DMS 273 (cell line): ENCODE measurements around the gene JAM3.

ENCODE experiments used
- DNase-seq: peaks from one replicate; lab custom pipeline; 2025; ENCODE audit not compliant: unreplicated experiment; lab: John Stamatoyannopoulos, UW

The JAM3 gene

DNA sequence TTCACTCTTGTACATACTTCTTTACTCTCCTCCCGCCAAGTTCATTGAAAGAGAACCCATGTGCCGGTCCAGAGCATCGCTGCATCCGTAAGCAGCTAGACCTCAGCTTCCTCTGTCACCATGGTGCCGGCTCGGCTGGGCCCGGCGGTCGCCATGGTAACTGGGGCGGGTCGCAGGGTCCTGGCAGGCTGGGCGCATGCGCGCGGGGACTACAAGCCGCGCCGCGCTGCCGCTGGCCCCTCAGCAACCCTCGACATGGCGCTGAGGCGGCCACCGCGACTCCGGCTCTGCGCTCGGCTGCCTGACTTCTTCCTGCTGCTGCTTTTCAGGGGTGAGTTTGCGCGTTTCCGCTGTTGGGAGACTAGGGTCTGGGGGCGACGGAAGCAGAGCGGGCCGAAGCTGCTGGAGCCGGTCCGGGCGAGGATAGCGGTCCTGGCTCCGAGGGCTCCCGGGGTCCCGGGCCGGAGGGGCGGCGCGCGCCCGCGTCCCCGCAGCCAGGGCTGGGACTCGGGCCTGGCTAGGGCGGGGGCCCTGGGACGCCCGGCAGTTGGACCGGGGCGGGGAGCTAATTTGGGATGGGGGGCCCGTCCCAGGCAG lies at the start of gene JAM3:
JAM3 (plus strand) TSS at position 244 of the 597 bp plus-strand sequence; CDS start at position 256, 12 bp downstream.
- DNase-seq: peak; percentile 96

DNA sequence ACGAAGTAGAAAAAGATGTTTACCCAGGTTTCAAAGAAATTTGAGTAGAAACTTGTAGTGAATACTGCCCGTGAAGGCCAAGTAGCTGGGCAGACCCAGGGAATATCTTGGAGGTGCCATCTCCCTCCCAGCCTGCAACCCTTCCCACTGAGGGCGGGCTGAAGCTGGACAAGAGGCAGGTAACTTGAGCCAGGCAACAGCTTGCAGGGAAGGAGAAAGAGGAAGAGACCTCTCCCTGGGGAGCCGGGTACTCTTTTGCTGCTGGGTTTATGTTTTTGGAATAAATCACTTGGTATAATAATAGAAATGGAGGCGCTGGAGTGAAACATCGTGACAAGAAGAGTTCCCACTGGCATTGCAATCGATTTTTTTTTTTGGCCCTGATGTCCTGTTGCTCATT lies 49.4 kb upstream of the JAM3 start:
- peak; percentile 84 for DNase-seq

DNA sequence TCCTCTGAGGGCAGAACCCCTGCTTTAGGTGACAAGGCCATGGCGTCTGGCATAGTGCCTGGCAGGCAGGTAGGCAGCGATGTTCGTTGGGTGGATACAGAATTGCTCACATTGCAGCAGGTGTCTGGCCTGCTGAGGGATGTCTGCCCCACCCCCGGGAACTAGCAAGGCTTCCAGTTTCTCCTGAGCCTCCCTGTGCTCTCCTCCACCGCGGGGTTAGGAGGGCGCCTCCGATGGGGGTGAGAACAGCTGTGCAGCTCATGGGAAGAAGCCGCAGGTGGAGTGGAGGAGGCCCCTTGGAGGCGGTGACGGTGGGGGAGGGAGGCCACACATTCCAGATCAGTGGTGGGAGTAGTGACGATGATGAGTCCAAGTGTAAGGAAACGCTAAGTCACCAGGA lies 48.3 kb upstream of the JAM3 start:
- no peak for DNase-seq

DNA sequence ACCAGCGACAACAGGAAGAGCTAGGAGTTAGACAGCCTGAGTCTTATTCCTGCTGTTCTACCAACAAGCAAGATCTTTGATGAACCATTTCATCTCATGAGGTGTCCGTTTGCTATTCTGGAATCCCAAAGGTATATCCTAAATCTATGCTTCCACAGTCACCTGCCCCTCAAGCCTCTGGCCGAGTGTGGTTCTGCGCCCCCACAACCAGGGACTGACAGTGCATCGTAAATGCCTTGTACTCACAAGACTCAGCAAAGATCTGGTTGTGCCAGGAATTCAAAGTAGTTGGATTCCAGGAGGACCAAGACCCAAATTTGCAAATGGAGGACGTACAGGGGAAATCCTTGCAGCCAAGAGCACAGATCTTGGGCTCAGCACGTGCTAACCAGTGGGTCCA lies 47.5 kb upstream of the JAM3 start:
- no peak for DNase-seq

DNA sequence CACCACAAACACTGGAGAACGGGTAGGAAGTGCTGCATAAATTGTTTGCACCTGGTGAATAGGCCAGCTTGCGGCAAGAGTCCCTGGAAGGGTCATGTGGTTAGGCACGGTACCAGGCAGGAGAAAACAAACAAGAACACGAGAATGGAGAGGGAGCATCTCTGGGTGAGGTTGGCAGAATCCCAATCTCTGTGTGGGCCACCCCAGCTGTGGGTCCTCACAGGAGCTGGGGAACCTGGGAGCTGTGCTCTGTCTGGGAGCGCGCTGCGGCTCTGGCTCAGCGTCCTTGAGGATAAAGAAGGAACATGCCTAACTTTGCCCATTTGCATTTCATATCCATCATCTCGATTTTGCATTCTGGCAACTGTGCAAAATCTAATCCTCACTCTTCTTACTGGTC lies 46.1 kb upstream of the JAM3 start:
- DNase-seq: no peak

DNA sequence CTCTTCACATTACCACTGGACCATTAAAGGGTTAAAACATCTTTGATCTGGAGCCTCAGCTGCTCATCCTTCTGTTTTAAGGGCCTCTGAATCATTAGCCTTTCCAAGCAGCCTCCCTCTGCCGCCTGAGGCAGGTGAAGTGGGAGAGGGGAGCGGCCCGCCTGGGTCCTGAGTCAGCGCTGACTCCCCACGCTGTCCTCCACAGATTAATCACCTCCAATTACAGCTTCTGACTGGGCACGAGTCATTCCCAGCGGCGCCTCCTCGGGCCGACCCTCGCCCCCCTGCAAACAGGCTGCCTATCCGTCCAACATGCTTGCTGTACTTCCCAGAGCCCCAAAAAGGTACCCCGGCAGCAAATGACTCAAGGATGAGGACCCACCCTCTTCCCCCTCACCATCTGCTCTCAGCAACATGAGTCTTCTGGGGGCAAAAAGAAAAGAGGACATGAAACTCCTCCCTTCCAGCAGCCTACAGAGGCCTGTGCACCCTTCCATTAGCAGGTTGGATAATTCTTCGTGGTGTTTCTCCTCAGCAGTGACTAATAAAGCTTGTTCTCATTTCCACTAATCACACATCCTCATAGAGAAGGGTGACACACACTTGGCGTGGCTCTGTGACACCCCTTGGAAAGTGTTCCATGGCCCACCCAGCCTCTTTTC lies 44.3 kb upstream of the JAM3 start:
- DNase-seq: peak; percentile 32

DNA sequence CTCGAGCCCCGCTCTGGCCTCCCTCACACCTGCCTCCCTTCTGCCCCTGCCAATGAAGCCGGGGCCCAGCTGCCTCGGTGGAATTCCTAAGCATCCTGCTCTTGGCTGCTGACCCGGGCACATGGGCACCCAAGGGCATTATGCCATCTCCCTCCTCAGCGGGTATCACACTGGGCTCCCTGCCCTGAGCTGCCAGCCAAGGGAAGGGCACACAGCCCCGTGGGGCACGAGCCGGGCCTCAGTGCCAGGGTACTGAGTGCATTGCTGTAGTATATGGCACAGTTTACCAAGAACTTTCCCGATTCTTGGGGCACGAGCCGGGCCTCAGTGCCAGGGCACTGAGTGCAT lies 43.8 kb upstream of the JAM3 start:
- no peak for DNase-seq

DNA sequence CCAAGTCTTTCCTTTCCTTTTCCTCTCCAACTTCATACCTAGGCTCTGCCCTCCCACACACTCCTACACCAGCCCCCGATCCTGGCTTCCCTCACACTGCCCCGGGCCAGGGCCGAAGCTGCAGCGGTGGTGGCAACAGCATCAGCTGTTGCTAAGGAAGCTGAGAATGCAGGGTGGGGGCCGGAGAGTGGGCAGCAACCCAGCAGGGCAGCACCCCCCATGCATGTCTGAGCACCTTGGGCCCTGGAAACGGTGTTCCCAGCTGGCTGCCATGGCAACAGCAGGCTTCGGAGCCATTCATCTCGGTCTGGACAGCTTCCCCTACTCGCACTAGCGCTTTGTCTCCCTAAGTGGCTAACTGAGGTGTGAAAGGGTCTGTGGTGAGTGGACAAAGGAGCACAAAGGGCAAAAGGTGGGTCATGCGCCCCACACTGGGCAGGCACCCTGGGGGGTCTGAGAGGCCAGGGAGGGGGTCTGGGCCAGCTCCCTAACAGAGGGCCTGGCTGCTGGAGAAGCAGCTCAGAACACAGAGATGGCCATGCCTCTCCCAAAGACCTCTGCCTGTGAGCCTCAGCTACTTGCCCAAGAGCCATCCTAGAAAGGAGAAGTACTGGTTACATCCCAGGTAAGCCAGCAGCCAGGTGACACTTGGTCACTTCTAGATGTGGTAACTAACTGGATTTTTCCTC lies 42.1 kb upstream of the JAM3 start:
- peak; percentile 65 for DNase-seq

DNA sequence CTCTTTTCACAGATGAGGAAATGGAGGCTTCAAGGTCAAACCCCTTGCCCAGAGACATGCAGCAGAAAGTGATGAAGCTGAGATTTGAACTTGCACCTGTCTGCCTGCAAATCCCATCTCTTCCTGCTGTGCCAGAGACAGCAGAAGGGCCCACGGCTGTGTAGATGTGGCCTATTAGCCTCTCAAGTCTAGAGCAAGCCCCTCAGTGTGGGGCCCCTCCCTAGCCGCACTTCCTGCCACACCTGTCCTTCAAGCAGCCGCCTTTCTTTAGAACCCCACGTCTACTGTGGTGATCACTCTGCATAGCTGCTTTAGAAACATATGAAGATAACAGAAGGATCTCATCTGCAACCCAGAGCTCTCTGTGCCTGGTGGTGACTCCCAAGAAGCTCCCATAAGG lies 41.2 kb upstream of the JAM3 start:
- no peak for DNase-seq

DNA sequence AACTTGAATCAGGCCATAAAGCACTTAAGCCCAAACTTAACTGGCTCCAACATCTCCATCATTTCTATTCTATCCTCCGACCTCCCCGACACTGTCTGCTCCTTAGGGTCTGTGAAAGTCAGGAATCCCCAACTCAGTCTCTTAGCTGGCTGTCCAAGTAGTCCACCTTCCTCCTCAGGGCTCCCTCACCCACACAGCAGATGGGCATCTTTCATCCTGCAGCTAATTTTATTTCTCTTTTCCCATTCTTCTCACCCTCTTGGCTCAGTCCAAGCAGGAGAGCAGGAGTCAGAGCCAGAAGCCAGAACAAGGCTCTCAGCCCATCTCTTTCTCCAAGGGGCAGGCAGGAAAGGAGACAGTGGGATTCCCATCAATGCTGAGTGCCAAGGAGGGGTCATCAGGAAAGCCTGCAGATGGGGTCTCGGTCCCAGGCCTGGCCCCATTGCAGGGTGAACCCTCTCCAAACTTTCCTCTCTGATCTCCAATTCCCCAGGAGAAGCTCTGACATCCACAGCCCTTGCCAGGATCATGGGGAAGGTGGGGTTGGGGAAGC lies 40.4 kb upstream of the JAM3 start:
- DNase-seq: no peak

DNA sequence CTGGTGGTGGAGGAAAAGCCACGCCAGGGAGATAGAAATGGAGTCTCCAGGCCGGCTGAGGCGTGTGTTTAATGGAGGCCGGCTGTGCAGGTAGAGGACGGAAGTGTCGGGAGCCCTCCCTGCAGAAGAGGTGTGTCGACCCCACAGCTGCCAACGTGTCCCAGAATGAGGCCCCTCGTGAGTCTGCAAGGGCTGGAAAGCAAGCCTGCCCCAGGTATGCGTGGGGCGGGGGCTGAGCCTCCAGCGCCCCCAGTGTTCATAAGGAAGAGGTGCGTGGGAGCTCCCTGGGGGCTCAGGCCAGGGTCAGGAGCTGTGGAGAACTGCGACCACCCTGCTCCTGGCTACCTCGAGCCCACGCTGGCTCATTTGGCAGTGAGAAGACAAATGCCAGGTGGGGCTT lies 38.0 kb upstream of the JAM3 start:
- DNase-seq: peak; percentile 19

DNA sequence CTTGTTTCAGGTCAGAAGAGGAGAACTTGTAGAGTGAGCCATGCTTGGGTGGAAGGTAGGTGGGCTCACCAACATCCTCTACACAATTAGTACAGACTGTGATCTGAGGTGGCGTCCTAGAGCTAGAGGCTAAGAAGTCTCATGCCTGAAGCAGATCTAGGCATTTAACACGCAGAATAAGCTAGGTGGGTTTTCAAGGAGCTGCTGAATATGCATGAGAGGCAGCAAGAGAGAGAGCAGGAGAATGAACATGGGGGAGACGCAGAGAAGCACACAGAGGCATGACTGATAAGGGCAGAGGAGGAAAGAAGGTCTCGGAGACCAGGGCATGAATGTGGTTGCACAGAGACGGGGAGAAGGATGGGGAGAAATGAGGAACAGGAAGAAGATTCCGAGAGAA lies 36.8 kb upstream of the JAM3 start:
- DNase-seq: no peak

DNA sequence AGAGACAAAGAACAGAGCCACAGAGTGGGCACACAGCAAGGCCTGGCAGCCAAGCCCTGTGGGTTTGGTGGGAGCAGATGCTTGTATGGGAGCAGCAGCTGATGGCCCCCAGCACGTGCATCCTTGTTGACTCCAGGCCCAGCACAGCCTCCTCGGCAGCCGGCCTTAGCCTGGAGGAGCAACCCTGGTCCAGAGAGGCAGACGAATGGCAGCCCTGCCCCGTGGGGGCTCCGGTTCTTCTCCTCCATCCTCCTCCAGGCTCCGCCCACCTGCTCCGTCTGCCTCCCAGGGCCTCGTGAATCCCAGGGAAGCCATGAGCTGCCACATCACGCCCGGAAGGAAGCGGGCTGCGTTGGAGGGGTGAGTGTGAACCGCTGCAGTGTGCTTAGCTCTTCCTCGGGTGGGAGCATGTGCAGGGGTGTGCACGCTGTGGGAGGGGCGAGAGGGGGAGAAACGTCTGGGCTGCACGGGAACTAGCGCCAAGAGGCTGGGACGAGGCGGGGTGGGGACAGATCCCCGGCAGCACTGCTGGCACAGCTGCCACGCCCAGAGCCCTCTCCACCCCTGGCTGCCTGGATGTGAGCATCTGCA lies 36.3 kb upstream of the JAM3 start:
- peak; percentile 94 for DNase-seq

DNA sequence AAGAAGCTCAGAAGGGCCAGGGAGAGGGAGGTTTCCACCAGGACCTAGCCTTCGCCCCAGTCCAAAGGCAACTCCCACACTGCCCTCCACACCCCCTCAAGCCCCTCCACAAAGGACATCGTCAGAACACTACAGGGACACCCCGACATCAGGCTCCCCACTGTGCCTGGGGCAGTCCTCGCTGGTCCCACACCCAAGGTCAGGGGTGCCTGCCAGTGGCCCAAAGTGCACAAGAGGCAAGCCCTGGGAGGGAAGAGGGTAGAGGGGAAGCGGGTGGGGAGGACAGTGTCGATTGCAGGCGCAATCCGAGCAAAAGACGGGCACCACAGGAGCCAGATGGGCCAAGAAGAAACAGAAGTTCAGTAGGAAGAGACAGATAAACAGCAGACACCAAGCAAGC lies 35.6 kb upstream of the JAM3 start:
- DNase-seq: no peak

DNA sequence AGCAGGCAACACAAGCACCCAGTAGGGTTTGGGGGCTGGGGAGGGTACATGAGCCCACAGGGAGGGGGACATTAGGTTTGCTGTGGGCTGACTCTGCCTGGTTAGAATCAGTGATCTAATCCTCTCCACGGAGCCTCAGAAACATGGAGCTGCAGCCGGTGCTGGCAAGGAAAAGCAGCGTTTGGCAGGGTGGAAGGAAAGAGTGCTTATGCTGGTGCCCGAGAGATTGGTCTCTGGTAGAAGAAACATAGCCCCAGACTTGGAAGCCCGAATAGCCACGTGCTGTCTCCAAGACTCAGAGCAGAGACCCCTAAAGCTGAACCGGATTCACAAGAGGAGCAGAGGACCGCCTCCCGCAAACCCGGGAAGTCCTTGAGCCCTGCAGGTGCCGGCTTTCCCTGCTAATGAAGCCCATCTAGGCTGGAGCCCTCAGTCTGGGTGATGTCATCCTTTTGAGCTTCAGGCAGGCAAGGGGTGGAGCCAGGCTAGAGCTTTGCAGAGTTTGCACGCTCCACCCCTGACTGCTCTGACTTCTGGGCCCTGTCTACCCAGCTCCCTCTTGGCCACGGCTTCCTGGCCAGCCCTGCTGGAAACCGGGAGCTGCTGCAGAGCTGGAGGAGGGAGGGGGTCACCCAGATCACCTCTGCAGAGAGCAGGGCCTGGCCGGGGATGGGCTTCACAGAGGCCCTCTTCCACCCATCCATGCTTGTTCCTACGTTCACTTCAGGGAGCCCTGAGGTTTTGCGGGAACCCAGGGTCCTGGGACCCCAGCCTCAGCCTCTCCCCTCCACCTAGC lies 35.0 kb upstream of the JAM3 start:
- DNase-seq: peak; percentile 96

DNA sequence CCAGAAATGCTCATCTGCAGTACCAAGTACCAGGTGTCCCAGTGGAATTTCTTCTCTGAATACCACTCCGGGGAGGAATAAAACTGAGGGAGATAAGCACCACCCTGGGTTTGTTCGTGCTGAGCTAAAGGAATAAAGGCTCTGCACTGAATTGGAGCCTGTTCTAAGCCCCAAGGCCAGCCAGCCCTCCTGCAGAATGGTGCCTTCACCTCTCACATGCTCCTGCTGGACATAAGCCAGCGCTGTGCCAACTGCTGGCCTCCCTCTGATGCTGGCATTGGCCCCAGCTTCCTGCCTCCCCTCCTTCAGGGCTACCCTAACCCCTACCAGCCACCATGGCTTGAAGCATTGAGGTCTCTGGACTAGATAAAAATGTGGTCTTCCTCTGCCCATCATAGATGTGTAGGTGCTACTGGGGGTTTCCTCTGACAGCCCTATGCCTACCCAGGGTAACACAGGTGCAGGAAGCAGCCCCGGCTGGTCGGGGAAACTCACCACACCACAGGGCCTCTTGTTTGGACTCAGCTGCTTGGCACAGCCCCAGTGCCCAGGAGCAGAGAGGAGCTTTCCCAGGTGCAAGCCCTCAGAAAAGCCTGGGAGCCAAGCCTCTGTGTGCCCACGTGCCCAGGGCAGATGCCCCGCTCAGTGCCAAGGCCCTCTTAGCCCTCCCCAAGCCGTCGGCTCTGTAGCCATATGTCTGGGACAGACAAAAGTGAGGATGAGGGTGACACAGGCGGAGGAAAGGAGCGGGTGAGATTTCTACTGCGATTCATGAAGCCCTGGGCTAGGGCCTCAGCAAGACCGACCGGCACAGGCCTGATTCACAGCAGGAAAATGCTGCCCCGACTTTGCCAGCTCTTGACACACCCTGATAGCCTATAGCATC lies 34.1 kb upstream of the JAM3 start:
- DNase-seq: peak; percentile 82

DNA sequence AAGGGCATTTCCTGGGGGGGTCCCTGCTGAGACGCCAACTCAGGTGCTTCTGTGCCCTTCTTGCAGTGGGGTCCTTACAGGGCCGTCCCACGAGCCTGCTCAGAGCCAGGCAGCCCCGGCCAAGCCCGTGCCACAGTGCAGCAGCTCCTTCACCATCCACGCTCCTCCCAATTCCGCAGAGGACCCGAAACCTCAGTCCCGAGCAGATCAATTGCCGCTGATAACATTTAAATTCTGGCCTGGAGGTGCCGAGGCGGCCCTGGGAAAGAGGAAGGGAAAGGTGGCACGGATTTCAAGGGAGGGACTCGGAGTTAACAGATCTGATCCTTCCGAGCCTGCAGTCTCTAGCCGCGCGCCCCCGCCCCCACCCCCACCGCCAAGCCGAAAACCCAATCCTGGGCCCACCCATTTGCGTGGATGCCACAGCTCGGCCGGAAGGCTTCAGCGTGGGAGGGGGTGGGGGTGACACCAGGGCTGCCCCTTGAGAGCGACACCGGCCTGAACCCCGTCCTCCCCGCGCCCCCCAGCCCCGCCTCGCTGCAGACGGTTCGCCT lies 32.3 kb upstream of the JAM3 start:
- DNase-seq: no peak

DNA sequence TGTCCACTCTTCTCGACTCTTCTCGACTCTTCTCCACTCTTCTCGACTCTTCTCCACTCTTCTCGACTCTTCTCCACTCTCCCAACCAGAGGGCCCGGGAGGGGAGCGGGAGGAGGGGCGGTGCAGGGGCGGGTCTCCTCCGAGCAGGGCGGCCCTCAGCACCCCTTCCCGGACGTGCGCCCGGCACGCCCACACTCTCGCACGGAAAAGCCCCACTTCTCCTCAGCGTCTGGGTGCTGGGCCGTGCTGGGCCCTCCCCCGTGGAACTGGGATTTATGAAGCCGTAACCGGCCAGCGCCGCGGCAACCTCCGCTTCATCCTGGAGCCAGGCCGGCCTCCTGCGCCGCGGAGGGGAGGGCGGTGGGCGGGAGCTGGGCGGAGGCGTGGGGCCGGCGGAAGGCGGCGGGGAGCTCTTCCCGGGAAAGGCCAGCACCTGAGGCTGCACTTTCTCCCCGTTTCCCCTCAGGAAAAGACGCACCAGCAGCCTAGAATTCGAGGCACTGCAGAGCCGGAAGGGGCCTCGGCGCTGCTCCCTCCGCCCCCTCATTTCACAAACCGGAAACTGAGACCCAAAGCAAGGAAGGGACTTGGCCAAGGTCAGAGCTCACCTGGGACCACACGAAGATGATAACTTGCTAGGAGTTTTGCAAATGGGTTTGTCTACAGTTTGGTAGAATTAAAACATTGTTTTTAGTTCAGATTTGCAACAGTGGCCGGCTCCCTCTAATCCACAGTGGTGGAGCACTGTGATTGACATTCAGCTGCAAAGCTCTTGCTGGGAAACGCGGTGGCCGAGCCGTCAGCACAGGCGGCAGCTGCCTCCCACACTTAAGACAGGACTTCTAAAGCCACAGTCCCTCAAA lies 31.6 kb upstream of the JAM3 start:
- peak; percentile 69 for DNase-seq

DNA sequence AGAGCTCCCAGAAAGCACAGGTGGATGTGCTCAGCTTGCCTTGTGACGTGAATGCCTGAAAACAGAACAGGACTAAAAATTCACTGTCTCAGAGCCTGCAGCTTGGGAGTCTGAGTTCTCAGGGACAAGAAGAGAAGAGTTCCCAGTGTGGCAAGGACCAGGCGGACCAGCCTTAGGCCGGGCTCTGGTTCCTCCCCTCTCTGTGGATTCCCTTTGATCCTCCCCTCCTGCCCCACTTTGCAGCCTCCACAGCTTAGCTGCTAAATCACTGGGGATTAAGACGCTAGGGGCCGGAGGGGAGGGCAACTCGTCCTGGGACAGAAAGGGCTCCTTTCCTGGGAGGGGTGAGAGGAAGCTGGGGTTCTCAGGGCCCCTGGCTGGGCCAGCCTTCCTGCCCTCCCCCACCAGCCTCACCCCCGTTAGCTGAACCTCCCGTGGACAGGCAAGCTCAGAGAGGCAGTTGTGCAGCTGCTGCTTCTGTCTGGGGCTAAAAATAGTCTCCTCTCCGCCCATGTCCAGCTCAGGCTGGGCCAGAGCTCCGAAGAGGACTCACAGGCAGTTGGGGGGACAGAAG lies 29.9 kb upstream of the JAM3 start:
- no peak for DNase-seq
